Activated T-cell treated with anti-CD3 and anti-CD28 coated beads, Interleukin-2, amount 50 U/mL, for 24 hours (primary cell): ENCODE data around the gene SLC7A11.

ENCODE experiments used
- DNase-seq: peaks from one replicate; pipeline ENCODE4 v3.0.0-alpha.2; 2020
- H3K27ac Mint-ChIP-seq: 2 replicates; pipeline ENCODE4 v1.8.0; 2020; ENCODE audit warnings: mild to moderate bottlenecking, mixed read lengths
- H3K27me3 Mint-ChIP-seq: 2 replicates; pipeline ENCODE4 v1.8.0; 2020; ENCODE audit warnings: mixed read lengths
- H3K36me3 Mint-ChIP-seq: 2 replicates; pipeline ENCODE4 v1.8.0; 2020; ENCODE audit warnings: low read depth, mixed read lengths
- H3K4me1 Mint-ChIP-seq: 2 replicates; pipeline ENCODE4 v1.8.0; 2020; ENCODE audit warnings: low read depth, mixed read lengths
- H3K4me3 Mint-ChIP-seq: 2 replicates; pipeline ENCODE4 v1.8.0; 2020; ENCODE audit warnings: mild to moderate bottlenecking, moderate library complexity, mixed read lengths
- H3K9me3 Mint-ChIP-seq: 2 replicates; pipeline ENCODE4 v1.8.0; 2020; ENCODE audit warnings: mixed read lengths

The SLC7A11 gene

GRCh38 chr4:138242076-138242833 lies at the start of gene SLC7A11:
Gene SLC7A11 (minus strand): TSS chr4:138242349. CDS start chr4:138242069, 280 bp downstream.
- no peaks in the 10 kb centered on the region for H3K9me3 Mint-ChIP-seq
- no peaks in the 10 kb centered on the region for H3K27me3 Mint-ChIP-seq
- peak within 1 kb of the TSS; percentile 79 for H3K4me3 Mint-ChIP-seq
- H3K36me3 Mint-ChIP-seq: no peaks in the 10 kb centered on the region
- DNase-seq: peak; percentile 34
- H3K4me1 Mint-ChIP-seq: peaks cover 21% of the 10 kb centered on the region
- H3K27ac Mint-ChIP-seq: peak within 1 kb of the TSS; percentile 95

GRCh38 chr4:138291431-138291830 lies 49.3 kb upstream of the SLC7A11 start:
- no peaks in the 10 kb centered on the region for H3K4me1 Mint-ChIP-seq
- no peak overlapping the region for H3K27ac Mint-ChIP-seq
- DNase-seq: no peak
- no peaks in the 10 kb centered on the region for H3K27me3 Mint-ChIP-seq
- H3K9me3 Mint-ChIP-seq: no peaks in the 10 kb centered on the region
- H3K36me3 Mint-ChIP-seq: no peaks in the 10 kb centered on the region
- H3K4me3 Mint-ChIP-seq: no peak overlapping the region

GRCh38 chr4:138290805-138291204 lies 48.7 kb upstream of the SLC7A11 start:
- Mint-ChIP-seq H3K4me3 (no peak overlapping the region), H3K36me3 (no peaks in the 10 kb centered on the region), H3K27ac (no peak overlapping the region), H3K9me3 (no peaks in the 10 kb centered on the region), H3K27me3 (no peaks in the 10 kb centered on the region), H3K4me1 (no peaks in the 10 kb centered on the region)
- no peak for DNase-seq

GRCh38 chr4:138279286-138279685 lies 37.1 kb upstream of the SLC7A11 start:
- no peak for DNase-seq
- no peaks in the 10 kb centered on the region for H3K9me3 Mint-ChIP-seq
- H3K27me3 Mint-ChIP-seq: no peaks in the 10 kb centered on the region
- H3K4me3 Mint-ChIP-seq: no peak overlapping the region
- H3K36me3 Mint-ChIP-seq: no peaks in the 10 kb centered on the region
- no peak overlapping the region for H3K27ac Mint-ChIP-seq
- no peaks in the 10 kb centered on the region for H3K4me1 Mint-ChIP-seq

- Mint-ChIP-seq H3K27ac (no peak overlapping the region), H3K4me1 (no peaks in the 10 kb centered on the region), H3K9me3 (no peaks in the 10 kb centered on the region), H3K4me3 (no peak overlapping the region), H3K36me3 (no peaks in the 10 kb centered on the region), H3K27me3 (no peaks in the 10 kb centered on the region)
- no peak for DNase-seq
Measured at GRCh38 chr4:138277133-138277532, 35.0 kb upstream of the SLC7A11 start.

GRCh38 chr4:138275963-138276621 lies 33.9 kb upstream of the SLC7A11 start:
- Mint-ChIP-seq H3K27me3 (no peaks in the 10 kb centered on the region), H3K27ac (no peak overlapping the region), H3K36me3 (no peaks in the 10 kb centered on the region), H3K4me1 (no peaks in the 10 kb centered on the region), H3K9me3 (no peaks in the 10 kb centered on the region), H3K4me3 (no peak overlapping the region)
- no peak for DNase-seq

GRCh38 chr4:138275216-138275615 lies 33.1 kb upstream of the SLC7A11 start:
- Mint-ChIP-seq H3K9me3 (no peaks in the 10 kb centered on the region), H3K4me3 (no peak overlapping the region), H3K27ac (no peak overlapping the region), H3K4me1 (no peaks in the 10 kb centered on the region), H3K36me3 (no peaks in the 10 kb centered on the region), H3K27me3 (no peaks in the 10 kb centered on the region)
- no peak for DNase-seq

GRCh38 chr4:138269175-138269574 lies 27.0 kb upstream of the SLC7A11 start:
- H3K27ac Mint-ChIP-seq: no peak overlapping the region
- no peak overlapping the region for H3K4me3 Mint-ChIP-seq
- H3K4me1 Mint-ChIP-seq: no peaks in the 10 kb centered on the region
- H3K36me3 Mint-ChIP-seq: no peaks in the 10 kb centered on the region
- no peaks in the 10 kb centered on the region for H3K9me3 Mint-ChIP-seq
- DNase-seq: no peak
- H3K27me3 Mint-ChIP-seq: no peaks in the 10 kb centered on the region

GRCh38 chr4:138267835-138268234 lies 25.7 kb upstream of the SLC7A11 start:
- H3K27me3 Mint-ChIP-seq: no peaks in the 10 kb centered on the region
- H3K4me3 Mint-ChIP-seq: no peak overlapping the region
- no peak overlapping the region for H3K27ac Mint-ChIP-seq
- H3K36me3 Mint-ChIP-seq: no peaks in the 10 kb centered on the region
- no peak for DNase-seq
- H3K4me1 Mint-ChIP-seq: no peaks in the 10 kb centered on the region
- H3K9me3 Mint-ChIP-seq: no peaks in the 10 kb centered on the region

GRCh38 chr4:138266948-138267347 lies 24.8 kb upstream of the SLC7A11 start:
- no peak for DNase-seq
- Mint-ChIP-seq H3K36me3 (no peaks in the 10 kb centered on the region), H3K27ac (no peak overlapping the region), H3K9me3 (no peaks in the 10 kb centered on the region), H3K27me3 (no peaks in the 10 kb centered on the region), H3K4me1 (no peaks in the 10 kb centered on the region), H3K4me3 (no peak overlapping the region)

- H3K9me3 Mint-ChIP-seq: no peaks in the 10 kb centered on the region
- H3K4me3 Mint-ChIP-seq: no peak overlapping the region
- H3K27me3 Mint-ChIP-seq: no peaks in the 10 kb centered on the region
- H3K27ac Mint-ChIP-seq: no peak overlapping the region
- no peaks in the 10 kb centered on the region for H3K36me3 Mint-ChIP-seq
- H3K4me1 Mint-ChIP-seq: no peaks in the 10 kb centered on the region
- no peak for DNase-seq
Measured at GRCh38 chr4:138263247-138263816, 21.2 kb upstream of the SLC7A11 start.

- Mint-ChIP-seq H3K4me1 (no peaks in the 10 kb centered on the region), H3K9me3 (no peaks in the 10 kb centered on the region), H3K27ac (no peak overlapping the region), H3K4me3 (no peak overlapping the region), H3K36me3 (no peaks in the 10 kb centered on the region), H3K27me3 (no peaks in the 10 kb centered on the region)
- DNase-seq: no peak
Measured at GRCh38 chr4:138262469-138262868, 20.3 kb upstream of the SLC7A11 start.

GRCh38 chr4:138262030-138262429 lies 19.9 kb upstream of the SLC7A11 start:
- Mint-ChIP-seq H3K27ac (no peak overlapping the region), H3K4me3 (no peak overlapping the region), H3K27me3 (no peaks in the 10 kb centered on the region), H3K4me1 (no peaks in the 10 kb centered on the region), H3K9me3 (no peaks in the 10 kb centered on the region), H3K36me3 (no peaks in the 10 kb centered on the region)
- DNase-seq: no peak

- Mint-ChIP-seq H3K4me3 (no peak overlapping the region), H3K4me1 (peaks cover 3% of the 10 kb centered on the region), H3K9me3 (no peaks in the 10 kb centered on the region), H3K36me3 (no peaks in the 10 kb centered on the region), H3K27me3 (no peaks in the 10 kb centered on the region), H3K27ac (no peak overlapping the region)
- DNase-seq: no peak
Measured at GRCh38 chr4:138259824-138260223, 17.7 kb upstream of the SLC7A11 start.

- no peak for DNase-seq
- Mint-ChIP-seq H3K27ac (no peak overlapping the region), H3K9me3 (no peaks in the 10 kb centered on the region), H3K4me1 (peaks cover 3% of the 10 kb centered on the region), H3K4me3 (no peak overlapping the region), H3K27me3 (no peaks in the 10 kb centered on the region), H3K36me3 (no peaks in the 10 kb centered on the region)
Measured at GRCh38 chr4:138259271-138259670, 17.1 kb upstream of the SLC7A11 start.
